GM12874 (cell line): ENCODE measurements around the gene ACOX3.

ENCODE experiments used
- TF ChIP-seq, protein P1 (sequence below): IDR thresholded peaks from 2 replicates; pipeline ENCODE4 v1.5.1; 2011; ENCODE audit warnings: low read depth, mild to moderate bottlenecking, control low read depth, low read length, moderate library complexity; ENCODE audit not compliant: insufficient read depth

Gene ACOX3

DNA sequence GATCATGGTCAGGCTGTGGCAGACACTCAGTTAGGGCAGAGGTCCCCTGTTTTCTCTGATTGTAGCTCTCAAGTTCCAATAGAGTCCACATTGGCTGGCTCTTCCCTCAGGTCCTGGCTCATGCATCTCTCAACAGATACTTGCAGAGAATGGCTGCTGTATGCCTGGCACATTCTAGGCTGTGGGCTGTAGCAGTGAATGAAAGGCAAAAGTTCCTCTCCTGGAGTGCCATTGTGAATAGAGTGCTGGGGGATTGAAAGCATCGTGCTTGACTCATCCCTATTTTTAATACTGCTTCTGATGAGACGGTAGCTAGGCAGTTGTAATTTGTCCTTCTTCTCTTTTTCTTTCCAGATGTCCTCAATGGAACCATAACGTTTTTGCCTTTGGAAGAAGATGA, 5.6 kb upstream of the ACOX3 start:
- TF ChIP-seq, protein P1, sequence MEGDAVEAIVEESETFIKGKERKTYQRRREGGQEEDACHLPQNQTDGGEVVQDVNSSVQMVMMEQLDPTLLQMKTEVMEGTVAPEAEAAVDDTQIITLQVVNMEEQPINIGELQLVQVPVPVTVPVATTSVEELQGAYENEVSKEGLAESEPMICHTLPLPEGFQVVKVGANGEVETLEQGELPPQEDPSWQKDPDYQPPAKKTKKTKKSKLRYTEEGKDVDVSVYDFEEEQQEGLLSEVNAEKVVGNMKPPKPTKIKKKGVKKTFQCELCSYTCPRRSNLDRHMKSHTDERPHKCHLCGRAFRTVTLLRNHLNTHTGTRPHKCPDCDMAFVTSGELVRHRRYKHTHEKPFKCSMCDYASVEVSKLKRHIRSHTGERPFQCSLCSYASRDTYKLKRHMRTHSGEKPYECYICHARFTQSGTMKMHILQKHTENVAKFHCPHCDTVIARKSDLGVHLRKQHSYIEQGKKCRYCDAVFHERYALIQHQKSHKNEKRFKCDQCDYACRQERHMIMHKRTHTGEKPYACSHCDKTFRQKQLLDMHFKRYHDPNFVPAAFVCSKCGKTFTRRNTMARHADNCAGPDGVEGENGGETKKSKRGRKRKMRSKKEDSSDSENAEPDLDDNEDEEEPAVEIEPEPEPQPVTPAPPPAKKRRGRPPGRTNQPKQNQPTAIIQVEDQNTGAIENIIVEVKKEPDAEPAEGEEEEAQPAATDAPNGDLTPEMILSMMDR, result no peak

DNA sequence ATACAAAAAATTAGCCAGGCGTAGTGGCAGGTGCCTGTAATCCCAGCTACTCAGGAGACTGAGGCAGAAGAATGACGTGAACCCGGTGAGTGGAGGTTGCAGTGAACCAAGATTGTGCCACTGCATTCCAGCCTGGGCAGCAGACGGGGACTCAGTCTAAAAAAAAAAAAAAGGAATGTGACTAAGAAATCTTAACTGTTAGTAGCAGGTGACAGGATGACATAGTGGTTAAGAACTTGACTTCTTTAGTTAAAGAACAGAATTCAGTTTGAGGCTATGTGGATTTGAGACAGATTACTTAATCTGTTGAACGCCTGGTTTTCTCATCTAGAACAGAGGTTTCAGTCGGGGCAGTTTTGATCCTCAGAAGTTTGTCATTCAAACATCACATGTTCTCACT, 3.3 kb upstream of the ACOX3 start:
- TF ChIP-seq, protein P1, result no peak

DNA sequence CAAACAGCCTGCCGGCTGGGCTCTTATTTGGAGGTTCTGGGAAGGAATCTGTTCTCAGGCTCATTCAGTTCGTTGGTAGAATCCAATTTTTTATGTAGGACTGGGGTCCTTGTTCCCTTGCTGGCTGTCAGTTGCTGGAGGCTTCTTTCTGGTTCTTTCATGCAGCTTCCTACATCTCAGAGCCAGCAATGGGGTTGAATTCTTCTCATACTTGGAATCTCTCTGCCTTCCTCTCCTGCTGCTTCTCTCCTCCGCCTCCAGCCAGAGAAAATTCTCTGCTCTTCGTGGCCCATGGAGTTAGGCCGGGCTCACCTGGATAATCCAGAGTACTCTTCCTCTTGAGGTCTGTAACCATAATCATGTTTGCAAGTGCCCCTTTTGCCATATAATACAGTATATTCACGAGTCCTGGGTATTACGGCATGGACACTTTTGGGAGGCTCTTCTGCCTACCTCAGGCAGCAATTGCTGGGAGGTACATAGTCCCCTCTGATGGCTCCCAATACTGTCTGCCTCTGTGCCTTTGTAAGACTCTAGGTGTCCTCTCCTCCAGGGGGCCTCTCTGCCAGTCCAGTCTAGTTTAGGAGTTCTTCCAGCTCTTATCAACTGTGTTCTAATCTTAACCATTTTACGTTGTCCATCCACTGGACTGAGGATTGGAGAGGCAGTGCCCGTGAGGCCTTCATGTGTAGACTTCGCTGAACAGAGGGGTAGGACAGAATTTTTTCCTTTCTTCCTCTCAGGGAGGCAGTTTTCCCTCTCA, 2.3 kb upstream of the ACOX3 start:
- TF ChIP-seq, protein P1, result no peak

DNA sequence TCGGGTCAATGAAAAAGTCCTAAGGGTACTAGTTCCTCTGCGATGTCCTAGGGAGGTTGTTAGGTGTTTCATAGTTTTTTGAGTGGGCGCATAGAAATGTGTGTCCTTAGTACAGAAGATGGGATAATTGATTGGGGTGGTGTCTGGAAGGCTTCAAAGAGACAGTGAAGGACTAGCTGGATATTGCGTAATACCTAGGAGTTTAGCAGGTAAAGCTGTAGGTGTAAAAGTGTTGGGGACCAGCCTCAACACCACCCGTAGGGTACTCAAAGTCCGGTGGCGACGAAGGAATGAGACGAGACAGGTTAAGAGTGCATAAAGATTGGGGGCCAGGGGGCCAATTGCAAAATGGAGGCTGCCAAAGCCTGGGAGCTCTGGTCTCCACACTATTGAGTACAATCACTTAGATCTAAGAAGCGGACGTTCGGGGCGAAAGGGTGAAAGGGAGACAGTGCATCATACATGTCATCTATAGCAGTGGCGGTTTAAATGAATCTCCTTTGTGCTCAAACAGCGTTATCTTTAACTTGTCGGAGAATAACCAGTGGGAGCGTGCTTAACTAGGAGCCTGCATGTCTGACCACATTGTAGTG, 1.1 kb upstream of the ACOX3 start:
- TF ChIP-seq, protein P1, result no peak

DNA sequence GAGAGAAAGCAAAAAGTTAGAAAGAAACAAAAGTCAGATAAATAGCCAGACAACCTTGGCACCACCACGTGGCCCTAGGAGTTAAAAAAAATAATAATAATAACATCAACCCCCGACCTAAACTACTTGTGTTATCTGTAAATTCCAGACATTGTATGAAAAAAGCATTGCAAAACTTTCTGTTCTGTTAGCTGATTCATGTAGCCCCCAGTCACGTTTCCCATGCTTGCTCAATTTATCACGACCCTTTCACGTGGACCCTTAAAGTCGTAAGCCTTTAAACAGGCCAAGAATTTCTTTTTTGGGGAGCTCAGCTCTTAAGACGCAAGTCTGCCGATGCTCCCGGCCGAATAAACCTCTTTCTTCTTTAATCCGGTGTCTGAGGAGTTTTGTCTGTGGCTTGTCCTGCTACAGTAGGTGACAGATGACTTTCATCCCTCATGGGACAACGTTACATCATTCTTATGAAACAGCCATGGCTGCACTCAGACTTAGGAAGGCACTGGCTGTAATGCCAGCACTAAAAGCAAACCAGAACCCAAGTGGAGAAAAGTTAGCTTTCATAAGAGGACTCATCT, 520 bp downstream of the ACOX3 start:
- TF ChIP-seq, protein P1, result no peak

DNA sequence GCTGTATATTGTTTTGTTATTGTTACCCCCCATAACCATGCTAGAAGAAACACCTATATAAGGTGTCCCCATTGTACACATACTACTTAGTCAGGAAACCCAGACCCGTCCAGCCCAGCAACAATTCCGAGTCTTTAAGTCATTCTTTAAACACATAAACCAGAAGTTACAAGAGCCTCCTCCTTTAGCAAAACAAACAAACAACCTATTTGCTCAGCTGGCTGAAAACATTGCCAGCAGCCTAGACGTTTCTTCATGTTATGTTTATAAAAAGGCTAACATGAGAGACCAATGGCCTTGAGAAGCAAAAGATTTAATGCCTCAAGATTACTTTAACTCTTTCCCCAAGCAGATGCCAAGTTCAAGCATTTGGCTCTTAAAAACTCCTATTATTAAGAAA, 1.4 kb downstream of the ACOX3 start:
- TF ChIP-seq, protein P1, result no peak

DNA sequence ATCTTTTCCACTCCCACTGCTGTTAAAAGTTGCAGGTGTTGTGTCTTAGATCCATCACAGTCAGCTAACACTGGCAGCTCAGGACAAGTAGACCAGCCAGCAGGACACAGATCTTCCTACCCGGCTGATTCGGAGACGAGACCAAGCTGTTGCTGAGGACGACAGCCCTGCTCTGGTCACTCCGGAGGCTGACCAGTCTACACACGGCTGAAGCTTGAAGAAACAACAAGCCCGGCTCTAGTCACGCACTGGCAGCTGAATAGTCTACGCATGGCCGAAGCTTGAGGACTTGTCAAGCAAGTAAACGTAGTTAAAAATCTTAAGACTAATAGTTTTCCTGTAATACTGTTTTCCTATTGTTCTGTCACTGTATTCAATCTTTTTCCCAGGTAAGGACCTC, 1.8 kb downstream of the ACOX3 start:
- TF ChIP-seq, protein P1, result no peak
